ENCODE data around the gene CDH24. TPM values are rescaled to one million over a fixed set of nuclear protein-coding genes. Genes with fewer than 3 reads are reported as not detected.

The CDH24 gene
- total and polyA plus RNA-seq, 2 of the 13 experiments (the other 11 are each of a cell fraction or from before 2014, with no cell fraction given), result 0.69 to 0.99 TPM

DNA sequence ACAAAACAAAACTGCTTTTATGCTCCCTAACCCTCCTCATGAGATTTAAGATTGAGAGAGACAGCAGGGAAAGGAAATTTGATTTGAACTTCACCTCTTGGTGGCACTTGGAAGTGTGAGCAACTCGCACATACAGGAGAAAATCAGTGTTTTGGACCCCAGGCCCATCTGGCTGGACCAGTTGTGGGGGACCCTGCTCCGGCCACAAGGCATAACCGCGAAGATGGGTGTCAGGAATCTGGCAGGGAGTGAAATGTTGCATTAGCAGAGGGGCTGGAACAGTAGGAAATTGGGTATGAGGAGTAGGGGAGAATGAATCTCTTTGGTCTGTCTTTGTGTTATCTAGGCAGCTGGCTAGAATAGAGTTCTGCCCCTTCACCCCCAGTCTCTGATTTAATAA lies 46.3 kb upstream of the CDH24 start:
- TF ChIP-seq, protein P1, sequence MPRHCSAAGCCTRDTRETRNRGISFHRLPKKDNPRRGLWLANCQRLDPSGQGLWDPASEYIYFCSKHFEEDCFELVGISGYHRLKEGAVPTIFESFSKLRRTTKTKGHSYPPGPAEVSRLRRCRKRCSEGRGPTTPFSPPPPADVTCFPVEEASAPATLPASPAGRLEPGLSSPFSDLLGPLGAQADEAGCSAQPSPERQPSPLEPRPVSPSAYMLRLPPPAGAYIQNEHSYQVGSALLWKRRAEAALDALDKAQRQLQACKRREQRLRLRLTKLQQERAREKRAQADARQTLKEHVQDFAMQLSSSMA (CRISPR knock-in tag; IDR thresholded peaks at IDR 0.05), result 0 out of 2 replicates have a peak, but pooled peaks have one; percentile 5
- 0 out of 2 replicates have a peak, but pooled peaks have one; percentile 14 for TF ChIP-seq NFYB (CRISPR knock-in tag; IDR thresholded peaks at IDR 0.05)
- TF ChIP-seq EP300 (IDR thresholded peaks at IDR 0.05; ENCODE audit: low read depth in 2 of 2, low read length in 2 of 2), result no peak
- TF ChIP-seq EP300 (CRISPR knock-in tag; IDR thresholded peaks at IDR 0.05; ENCODE audit: borderline replicate concordance), result no peak
- in situ Hi-C loops (cut with HindIII; ENCODE audit: extremely low pct_ligation_motif_present, low pct_unique_long_range_greater_than_20kb) (no loop called here), intact Hi-C loops (cut with micrococcal nuclease; ENCODE audit: unreplicated experiment) (no loop called here)
- no TSS peak for BruUV-seq (replicated peaks)
- ChIA-PET CTCF (ENCODE audit: low intra/inter-chr PET ratio, low total read pairs) (no interaction called here), POLR2A (interaction anchor here (1.4 to 4.5 kb wide), 2 partner anchors 9 to 122 kb away, joined by 3 to 52 read pairs; partner anchors contain the start of genes ACIN1 and C14orf119)
- WGBS (ENCODE audit: low lambda C conversion rate), result 43% methylated on average over 4 of the region's 4 CpGs
- no peak for FAIRE-seq
- ATAC-seq, result no peak
- H3K4me3 ChIP-seq (replicated peaks in 1 of 3; ENCODE audit: insufficient read depth in 1 of 3, low read depth in 2 of 3, low read length in 3 of 3), result no peak overlapping the region
- H2AFZ ChIP-seq (ENCODE audit: low read length), result no peak overlapping the region
- no peak overlapping the region for H3K9ac ChIP-seq (ENCODE audit: insufficient read depth, low read depth, low read length)
- no peak overlapping the region for H3K4me2 ChIP-seq (ENCODE audit: low read depth, low read length)
- no peaks in the 10 kb centered on the region for H3K79me2 ChIP-seq (ENCODE audit: insufficient read depth, low read length)
- H4K20me1 ChIP-seq (ENCODE audit: insufficient read depth, low read length), result no peaks in the 10 kb centered on the region
- peaks cover 40% of the 10 kb centered on the region for H3K4me1 ChIP-seq (ENCODE audit: insufficient read depth, low read length)
- no peak overlapping the region for H3K27ac ChIP-seq (ENCODE audit: extremely low read length, insufficient read depth, low read length)
- no peak for DNase-seq (ENCODE audit: low spot score)
- no peaks in the 10 kb centered on the region for H3K9me3 ChIP-seq (ENCODE audit: low read length)
- peaks cover under 1 to 8% of the 10 kb centered on the region in 2 experiments; a peak in 4 of 5 replicates for H3K36me3 ChIP-seq (replicated peaks in 1 of 2; ENCODE audit: control insufficient read depth in 1 of 2, insufficient read depth in 2 of 2, low read length in 2 of 2)
- peaks cover 8 to 45% of the 10 kb centered on the region in 2 experiments for H3K27me3 ChIP-seq (ENCODE audit: control insufficient read depth in 1 of 2, insufficient read depth in 2 of 2, low read length in 2 of 2)

DNA sequence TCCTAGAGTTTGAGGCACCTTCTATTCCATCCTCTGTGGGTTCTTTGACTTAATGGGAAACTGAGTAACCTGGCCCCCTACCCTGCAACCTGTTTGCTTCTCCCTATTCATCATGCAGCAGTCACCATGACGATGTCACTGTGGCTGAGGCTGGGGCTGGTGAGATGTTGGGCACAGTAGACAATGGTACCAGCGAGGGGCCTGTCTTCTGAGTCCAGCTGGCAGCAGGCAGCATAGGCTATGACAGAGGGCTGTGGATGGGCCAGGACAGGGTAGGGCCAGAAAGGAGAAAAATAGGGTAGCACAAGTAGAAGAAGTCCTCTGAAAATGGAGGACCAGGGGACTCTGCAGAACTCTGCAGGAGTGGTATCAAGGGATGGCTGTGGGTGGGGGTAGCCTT lies 45.5 kb upstream of the CDH24 start:
- no peak for DNase-seq (ENCODE audit: low spot score)
- H4K20me1 ChIP-seq (ENCODE audit: insufficient read depth, low read length), result no peaks in the 10 kb centered on the region; the same call in 1 of the 2 replicates
- no peaks in the 10 kb centered on the region for H3K9me3 ChIP-seq (ENCODE audit: low read length)
- ChIA-PET POLR2A (interaction anchor here (1.4 to 4.5 kb wide), 2 partner anchors 8 to 121 kb away, joined by 3 to 52 read pairs; partner anchors contain the start of genes ACIN1 and C14orf119), CTCF (ENCODE audit: low intra/inter-chr PET ratio, low total read pairs) (no interaction called here)
- 18% methylated on average over 2 of the region's 2 CpGs for WGBS (ENCODE audit: low lambda C conversion rate)
- FAIRE-seq, result no peak
- no peak overlapping the region for H3K4me2 ChIP-seq (ENCODE audit: low read depth, low read length)
- intact Hi-C loops (cut with micrococcal nuclease; ENCODE audit: unreplicated experiment), result no loop called here
- TF ChIP-seq GTF2F1 (IDR thresholded peaks at IDR 0.05; ENCODE audit: low read length) (no peak), PRDM4 (CRISPR knock-in tag; IDR thresholded peaks at IDR 0.05; ENCODE audit: borderline replicate concordance) (no peak), SALL1 (CRISPR knock-in tag; IDR thresholded peaks at IDR 0.05) (no peak), MXI1 (IDR thresholded peaks at IDR 0.05; ENCODE audit: borderline replicate concordance, low read depth, low read length) (no peak), ZNF326 (CRISPR knock-in tag; IDR thresholded peaks at IDR 0.05; ENCODE audit: borderline replicate concordance) (no peak), CREB1 (IDR thresholded peaks at IDR 0.05) (peak; percentile 33; the same call in 1 of the 2 replicates), CREB1 (CRISPR knock-in tag; IDR thresholded peaks at IDR 0.05) (no peak)
- TF ChIP-seq, protein P2, sequence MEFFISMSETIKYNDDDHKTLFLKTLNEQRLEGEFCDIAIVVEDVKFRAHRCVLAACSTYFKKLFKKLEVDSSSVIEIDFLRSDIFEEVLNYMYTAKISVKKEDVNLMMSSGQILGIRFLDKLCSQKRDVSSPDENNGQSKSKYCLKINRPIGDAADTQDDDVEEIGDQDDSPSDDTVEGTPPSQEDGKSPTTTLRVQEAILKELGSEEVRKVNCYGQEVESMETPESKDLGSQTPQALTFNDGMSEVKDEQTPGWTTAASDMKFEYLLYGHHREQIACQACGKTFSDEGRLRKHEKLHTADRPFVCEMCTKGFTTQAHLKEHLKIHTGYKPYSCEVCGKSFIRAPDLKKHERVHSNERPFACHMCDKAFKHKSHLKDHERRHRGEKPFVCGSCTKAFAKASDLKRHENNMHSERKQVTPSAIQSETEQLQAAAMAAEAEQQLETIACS (CRISPR knock-in tag; IDR thresholded peaks at IDR 0.05), result no peak
- no peak overlapping the region for H3K9ac ChIP-seq (ENCODE audit: insufficient read depth, low read depth, low read length)
- peaks cover 7 to 16% of the 10 kb centered on the region in 2 experiments for H3K36me3 ChIP-seq (replicated peaks in 1 of 2; ENCODE audit: control insufficient read depth in 1 of 2, insufficient read depth in 2 of 2, low read length in 2 of 2)
- H3K27me3 ChIP-seq (ENCODE audit: control insufficient read depth in 1 of 2, insufficient read depth in 2 of 2, low read length in 2 of 2), result peaks cover 8 to 45% of the 10 kb centered on the region in 2 experiments
- BruUV-seq (replicated peaks), result no TSS peak
- H2AFZ ChIP-seq (ENCODE audit: low read length), result no peak overlapping the region
- H3K79me2 ChIP-seq (ENCODE audit: insufficient read depth, low read length), result peaks cover 4% of the 10 kb centered on the region
- in situ Hi-C loops (cut with HindIII; ENCODE audit: extremely low pct_ligation_motif_present, low pct_unique_long_range_greater_than_20kb), result no loop called here
- H3K4me3 ChIP-seq (replicated peaks in 1 of 3; ENCODE audit: insufficient read depth in 1 of 3, low read depth in 2 of 3, low read length in 3 of 3), result no peak overlapping the region
- H3K4me1 ChIP-seq (ENCODE audit: insufficient read depth, low read length), result peaks cover 41% of the 10 kb centered on the region
- H3K27ac ChIP-seq (ENCODE audit: extremely low read length, insufficient read depth, low read length), result no peak overlapping the region
- no peak for ATAC-seq
